Thoracic aorta (tissue), 2 donors: ENCODE results near the gene PLCXD1. TPM values are rescaled to one million over a fixed set of nuclear protein-coding genes. Genes with fewer than 3 reads are reported as not detected.

Experiments
- ATAC-seq: fragments of 150-250 bp; one replicate; pipeline ENCODE4 v1.8.0; 2017; ENCODE audit warnings: low read depth; ENCODE audit not compliant: insufficient number of reproducible peaks, low FRiP score
- DNase-seq: peaks from one replicate; pipeline ENCODE4 v3.0.0-alpha.2; 2020; ENCODE audit warnings: low spot score
- H3K27ac ChIP-seq, 2 donors: fragments of 200-600 bp; sonication (generic); 1 replicate in 1 of 2; 2 replicates in 1 of 2; pipeline ENCODE4 v1.5.1; 2016; ENCODE audit warnings: mild to moderate bottlenecking in 2 of 2, moderate library complexity in 2 of 2
- H3K27me3 ChIP-seq: fragments of 200-600 bp; sonication (generic); replicated peaks from 2 replicates; pipeline ENCODE4 v1.6.0; 2016; ENCODE audit warnings: mild to moderate bottlenecking; ENCODE audit not compliant: insufficient read depth
- H3K36me3 ChIP-seq: fragments of 200-600 bp; sonication (generic); one replicate; pipeline ENCODE4 v1.5.1; 2016
- H3K4me1 ChIP-seq, 2 donors: fragments of 200-600 bp; sonication (generic); 1 replicate in 1 of 2; 2 replicates in 1 of 2; pipeline versions ENCODE4 v1.5.1 to v1.6.0; 2016; ENCODE audit warnings: low read depth in 2 of 2, mild to moderate bottlenecking in 1 of 2; ENCODE audit not compliant: control insufficient read depth in 1 of 2
- H3K4me3 ChIP-seq: fragments of 200-600 bp; sonication (generic); 2 replicates; pipeline ENCODE4 v1.5.1; 2016; ENCODE audit warnings: mild to moderate bottlenecking
- H3K9me3 ChIP-seq: fragments of 200-600 bp; sonication (generic); 2 replicates; pipeline ENCODE4 v1.5.1; 2016
- total RNA-seq, 2 donors: library from RNA; depleted of rRNA; stranded (reverse); fragments of >200 nt; gene quantifications; one replicate each; pipeline versions ENCODE4 v1.1.0 to v1.2.3, GENCODE V29; 2016
- TF ChIP-seq, protein P1 (sequence below): fragments of 200-600 bp; sonication (generic); IDR thresholded peaks from one replicate; pipeline ENCODE4 v1.5.1; 2019; ENCODE audit warnings: antibody characterized with exemption

Gene PLCXD1
- total RNA-seq, 2 donors from 2014 or later, result 14.5 to 29.0 TPM

DNA sequence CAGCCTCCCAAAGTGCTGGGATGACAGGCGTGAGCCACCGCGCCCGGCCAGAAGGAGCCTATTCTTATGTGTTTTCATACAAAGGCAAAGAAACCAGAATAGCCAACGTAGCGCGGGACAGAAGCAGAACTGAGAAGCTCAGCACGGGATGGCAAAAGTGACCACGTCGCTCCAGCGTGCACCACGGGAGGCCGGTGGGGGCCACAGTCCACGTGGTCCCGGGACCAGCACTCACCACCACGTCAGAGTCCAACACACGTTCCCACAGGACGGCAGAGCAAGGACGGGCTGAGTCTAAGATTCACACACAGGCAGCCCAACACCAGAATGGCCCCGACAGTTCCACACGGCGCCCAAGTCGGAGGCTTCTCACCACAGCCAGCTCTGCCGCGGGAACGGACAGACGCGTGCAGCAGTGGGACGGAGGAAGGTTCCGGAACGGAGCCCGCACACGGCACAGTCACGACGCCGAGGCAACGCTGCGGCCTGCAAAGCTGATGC is 56.2 kb downstream of the PLCXD1 start:
- H3K27me3 ChIP-seq, result no peaks in the 10 kb centered on the region
- H3K27ac ChIP-seq, result no peak overlapping the region
- no peak for ATAC-seq
- H3K4me1 ChIP-seq, result no peaks in the 10 kb centered on the region
- no peaks in the 10 kb centered on the region for H3K9me3 ChIP-seq
- TF ChIP-seq, protein P1, sequence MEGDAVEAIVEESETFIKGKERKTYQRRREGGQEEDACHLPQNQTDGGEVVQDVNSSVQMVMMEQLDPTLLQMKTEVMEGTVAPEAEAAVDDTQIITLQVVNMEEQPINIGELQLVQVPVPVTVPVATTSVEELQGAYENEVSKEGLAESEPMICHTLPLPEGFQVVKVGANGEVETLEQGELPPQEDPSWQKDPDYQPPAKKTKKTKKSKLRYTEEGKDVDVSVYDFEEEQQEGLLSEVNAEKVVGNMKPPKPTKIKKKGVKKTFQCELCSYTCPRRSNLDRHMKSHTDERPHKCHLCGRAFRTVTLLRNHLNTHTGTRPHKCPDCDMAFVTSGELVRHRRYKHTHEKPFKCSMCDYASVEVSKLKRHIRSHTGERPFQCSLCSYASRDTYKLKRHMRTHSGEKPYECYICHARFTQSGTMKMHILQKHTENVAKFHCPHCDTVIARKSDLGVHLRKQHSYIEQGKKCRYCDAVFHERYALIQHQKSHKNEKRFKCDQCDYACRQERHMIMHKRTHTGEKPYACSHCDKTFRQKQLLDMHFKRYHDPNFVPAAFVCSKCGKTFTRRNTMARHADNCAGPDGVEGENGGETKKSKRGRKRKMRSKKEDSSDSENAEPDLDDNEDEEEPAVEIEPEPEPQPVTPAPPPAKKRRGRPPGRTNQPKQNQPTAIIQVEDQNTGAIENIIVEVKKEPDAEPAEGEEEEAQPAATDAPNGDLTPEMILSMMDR, result no peak
- no peaks in the 10 kb centered on the region for H3K36me3 ChIP-seq
- no peak for DNase-seq
- H3K4me3 ChIP-seq, result no peak overlapping the region

DNA sequence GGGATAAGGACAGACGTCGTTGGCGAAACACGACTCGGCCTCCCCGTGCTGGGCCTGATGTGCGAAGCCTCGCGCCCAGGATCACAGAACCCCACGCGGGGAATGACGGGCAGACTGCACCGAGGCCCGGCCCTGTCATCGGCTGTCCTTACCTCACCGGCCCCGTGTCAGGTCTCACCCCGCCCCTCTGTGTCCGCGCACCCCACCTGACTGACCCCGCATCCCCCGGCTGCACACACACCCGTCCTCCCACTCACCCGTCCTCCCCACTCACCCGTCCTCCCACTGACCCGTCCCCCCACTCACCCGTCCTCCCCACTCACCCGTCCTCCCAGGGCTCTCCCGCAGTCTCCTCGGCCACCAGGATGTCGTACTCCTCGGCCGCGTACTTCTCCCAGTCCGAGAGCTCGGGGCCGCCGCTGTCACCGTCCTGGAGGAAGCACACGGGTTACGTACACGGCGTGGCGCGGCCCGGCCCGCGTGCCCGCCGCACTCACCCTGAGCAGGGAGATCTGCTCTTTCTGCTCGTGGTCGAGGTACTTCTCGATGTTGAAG is 57.2 kb downstream of the PLCXD1 start:
- Histone ChIP-seq H3K4me3 (no peak overlapping the region), H3K36me3 (no peaks in the 10 kb centered on the region)
- TF ChIP-seq, protein P1, result no peak

DNA sequence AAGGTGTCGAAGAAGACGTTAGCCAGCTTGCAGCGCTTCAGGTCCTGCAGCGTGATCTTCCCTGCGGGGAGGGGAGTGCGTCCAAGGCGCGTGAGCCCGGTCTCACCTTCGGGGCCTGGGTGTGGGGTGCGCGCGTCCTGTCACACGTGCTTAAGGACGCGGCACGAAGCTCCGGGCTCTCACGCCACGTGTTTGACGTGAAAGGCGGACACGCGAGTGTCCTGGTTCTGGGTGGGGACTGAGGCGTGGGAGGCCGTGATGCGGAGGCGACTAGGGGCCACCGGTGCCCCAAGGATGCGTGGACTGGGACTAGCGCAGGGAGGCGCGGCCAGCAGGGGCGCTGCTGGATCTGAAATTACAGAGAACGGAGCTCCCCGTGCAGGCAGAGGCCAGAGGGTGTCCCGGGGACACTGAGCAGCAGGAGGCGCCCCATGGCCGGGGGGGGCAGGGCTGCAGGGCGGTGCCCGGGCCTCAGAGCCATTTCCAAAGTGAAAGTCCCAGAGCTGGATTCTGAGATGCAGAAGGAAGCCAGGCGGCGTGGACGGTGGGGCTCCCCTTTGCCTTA is 57.7 kb downstream of the PLCXD1 start:
- Histone ChIP-seq H3K36me3 (no peaks in the 10 kb centered on the region), H3K27ac (no peak overlapping the region), H3K4me3 (no peak overlapping the region), H3K27me3 (no peaks in the 10 kb centered on the region), H3K9me3 (no peaks in the 10 kb centered on the region), H3K4me1 (no peaks in the 10 kb centered on the region)
- TF ChIP-seq, protein P1, result no peak
- DNase-seq (no peak), ATAC-seq (no peak)

More for the DNA sequence above, 57.2 kb downstream of the PLCXD1 start:
- Histone ChIP-seq H3K27me3 (no peaks in the 10 kb centered on the region), H3K9me3 (no peaks in the 10 kb centered on the region), H3K27ac (no peak overlapping the region), H3K4me1 (no peaks in the 10 kb centered on the region)
- ATAC-seq (no peak), DNase-seq (no peak)

DNA sequence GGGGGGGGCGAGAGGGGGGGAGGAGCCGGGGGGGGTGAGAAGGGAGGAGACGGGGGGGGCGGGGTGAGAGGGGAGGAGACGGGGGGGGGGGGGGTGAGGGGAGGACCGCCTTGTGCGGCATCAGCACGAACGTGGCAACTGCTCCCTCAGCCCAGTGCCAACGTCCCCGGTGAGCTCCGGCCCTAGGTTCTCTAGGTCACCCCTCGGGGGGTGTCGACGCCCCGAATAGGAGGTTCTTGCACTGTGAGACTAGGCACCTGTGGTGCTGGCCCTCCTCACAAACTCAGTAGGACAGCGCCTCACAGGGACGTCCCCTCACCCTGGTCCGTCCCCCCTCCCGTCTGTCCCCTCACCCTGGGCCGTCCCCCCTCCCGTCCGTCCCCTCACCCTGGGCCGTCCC is 58.9 kb downstream of the PLCXD1 start:
- H3K36me3 ChIP-seq, result no peaks in the 10 kb centered on the region
- H3K9me3 ChIP-seq, result no peaks in the 10 kb centered on the region
- TF ChIP-seq, protein P1, result no peak
- H3K27ac ChIP-seq, result no peak overlapping the region
- DNase-seq (no peak), ATAC-seq (no peak)
- H3K4me1 ChIP-seq, result no peaks in the 10 kb centered on the region
- no peaks in the 10 kb centered on the region for H3K27me3 ChIP-seq
- H3K4me3 ChIP-seq, result no peak overlapping the region

DNA sequence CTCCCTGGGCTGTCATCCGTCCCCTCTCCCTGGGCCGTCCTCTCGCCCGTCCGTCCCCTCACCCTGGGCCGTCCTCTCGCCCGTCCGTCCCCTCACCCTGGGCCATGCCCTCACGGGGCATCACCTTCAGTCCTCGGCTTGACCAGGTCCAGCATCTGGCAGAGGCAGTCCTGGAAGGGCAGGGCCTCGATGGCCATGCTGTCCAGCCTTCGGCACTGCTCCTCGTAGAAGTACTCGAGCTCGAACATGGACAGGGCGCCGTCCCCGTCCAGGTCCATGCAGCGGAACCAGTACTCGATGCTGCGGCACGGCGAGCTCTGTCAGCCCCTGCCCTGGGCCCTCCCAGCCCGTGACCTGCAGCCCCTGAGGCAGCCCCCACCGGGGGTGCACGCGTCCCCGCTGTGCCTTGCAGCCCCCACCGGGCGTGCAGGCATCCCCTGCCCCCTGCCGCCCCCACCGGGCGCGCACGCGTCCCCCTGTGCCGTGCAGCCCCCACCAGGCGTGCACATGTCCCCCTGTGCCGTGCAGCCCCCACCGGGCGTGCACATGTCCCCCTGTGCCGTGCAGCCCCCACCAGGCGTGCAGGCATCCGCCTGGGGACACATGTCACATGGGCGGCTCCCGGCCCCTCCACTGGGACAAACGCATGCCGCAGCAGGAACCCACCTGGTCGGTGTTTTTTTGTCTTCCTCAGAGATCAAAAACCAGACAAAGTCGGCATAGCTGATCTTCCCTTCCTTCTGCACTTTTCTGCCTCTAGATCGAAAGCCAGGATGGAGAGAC is 59.7 kb downstream of the PLCXD1 start:
- DNase-seq, result no peak
- H3K27me3 ChIP-seq, result no peaks in the 10 kb centered on the region
- no peaks in the 10 kb centered on the region for H3K4me1 ChIP-seq
- no peaks in the 10 kb centered on the region for H3K9me3 ChIP-seq
- no peak overlapping the region for H3K4me3 ChIP-seq
- no peaks in the 10 kb centered on the region for H3K36me3 ChIP-seq
- TF ChIP-seq, protein P1, result no peak
- H3K27ac ChIP-seq, result no peak overlapping the region
- no peak for ATAC-seq
